SHP77 treated with DMSO at 0.1 percent for 48 hours (cell line): ENCODE results near the gene INPP5D.
"Not testable (repeated sequence)": the region's sequence is repeated elsewhere in the genome, so short reads cannot be mapped to it uniquely, and the experiment has no call there.

ENCODE experiments used
- DNase-seq: peaks from one replicate; lab custom pipeline; 2025; lab: John Stamatoyannopoulos, UW

The INPP5D gene

DNA sequence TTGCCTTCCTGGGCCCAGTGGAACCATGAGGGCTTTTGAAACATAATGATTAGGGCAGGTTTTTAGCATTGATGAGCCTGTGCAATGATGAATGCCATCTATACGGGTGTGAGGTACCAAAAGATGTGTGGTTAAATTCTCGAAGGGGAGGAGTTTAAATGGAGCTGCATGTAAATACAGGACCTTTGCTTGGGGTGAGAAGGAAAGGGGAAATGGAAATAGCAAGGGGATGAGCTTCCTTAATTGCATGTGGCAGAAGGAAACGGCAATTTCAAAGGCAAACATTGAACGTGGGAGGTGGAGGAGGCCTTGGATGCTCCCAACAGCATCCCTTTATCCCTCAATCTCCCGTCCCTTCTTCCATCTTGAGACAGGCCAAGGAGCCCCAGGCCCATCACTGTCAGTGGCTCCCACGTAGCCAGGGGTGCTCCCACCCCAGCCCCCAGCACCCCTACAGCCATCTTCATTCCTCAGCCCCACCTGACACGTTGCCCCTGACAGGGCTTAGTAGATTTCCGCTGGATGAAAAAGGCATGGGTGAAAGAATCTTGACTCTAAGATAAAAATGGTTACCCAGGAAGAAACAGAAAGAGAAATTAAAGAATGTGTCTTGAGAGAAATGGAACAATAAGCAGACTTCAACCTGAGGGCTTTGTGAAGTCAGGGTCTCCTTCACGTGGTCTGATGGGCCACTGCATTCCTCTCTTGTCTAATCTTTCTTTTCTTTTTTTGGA lies 32.5 kb downstream of the INPP5D start:
- DNase-seq = no peak

DNA sequence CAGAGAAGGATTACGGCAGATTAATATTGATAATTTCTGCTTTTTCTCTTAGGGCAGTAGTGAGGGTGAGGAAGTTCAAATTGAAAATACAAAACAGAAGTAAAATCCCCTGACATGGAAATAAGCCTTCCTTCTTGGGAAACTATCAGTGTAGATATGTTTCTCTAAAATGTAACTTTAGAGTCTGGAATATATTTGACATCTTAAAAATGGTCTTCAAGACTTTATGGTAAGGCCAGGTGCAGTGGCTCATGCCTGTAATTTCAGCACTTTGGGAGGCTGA lies 33.0 kb downstream of the INPP5D start:
- DNase-seq = no peak

DNA sequence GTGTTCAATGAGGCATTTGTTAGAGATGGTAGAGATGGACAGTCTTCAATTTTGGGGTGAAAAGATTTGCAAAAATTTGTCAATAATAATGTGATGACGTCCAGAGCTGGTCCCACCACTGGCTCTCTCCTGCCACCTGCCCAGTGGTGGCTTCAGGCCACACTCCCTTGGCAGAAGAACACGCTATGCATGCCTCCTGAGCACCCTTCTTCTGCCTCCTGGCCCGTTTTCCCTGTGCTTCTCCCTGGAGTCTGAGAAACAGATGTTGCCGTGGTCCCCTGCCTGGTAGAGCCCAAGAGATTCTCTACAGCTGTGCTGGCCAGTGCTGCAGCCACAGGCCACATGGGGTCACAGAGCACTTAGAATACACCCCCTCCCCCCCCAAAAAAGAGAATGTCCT lies 33.6 kb downstream of the INPP5D start:
- DNase-seq = no peak

DNA sequence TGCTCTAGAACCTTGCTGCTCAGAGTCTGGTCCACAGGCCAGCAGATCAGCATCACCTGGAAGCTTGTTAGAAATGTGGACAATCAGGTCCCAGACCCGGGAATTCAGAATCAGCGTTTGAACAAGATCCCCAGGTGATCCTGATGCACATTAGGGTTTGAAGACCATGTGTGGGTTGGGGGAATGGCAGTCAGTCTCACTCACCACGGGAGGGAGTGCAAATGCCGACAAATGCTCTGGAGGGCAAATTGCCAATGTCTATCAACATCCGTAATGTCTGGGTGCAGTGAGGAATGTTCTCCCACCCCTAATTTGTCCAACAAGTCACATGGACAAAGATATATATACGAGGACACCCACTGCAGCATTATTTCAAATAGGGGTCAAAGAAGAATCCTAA lies 34.5 kb downstream of the INPP5D start:
- DNase-seq = no peak

DNA sequence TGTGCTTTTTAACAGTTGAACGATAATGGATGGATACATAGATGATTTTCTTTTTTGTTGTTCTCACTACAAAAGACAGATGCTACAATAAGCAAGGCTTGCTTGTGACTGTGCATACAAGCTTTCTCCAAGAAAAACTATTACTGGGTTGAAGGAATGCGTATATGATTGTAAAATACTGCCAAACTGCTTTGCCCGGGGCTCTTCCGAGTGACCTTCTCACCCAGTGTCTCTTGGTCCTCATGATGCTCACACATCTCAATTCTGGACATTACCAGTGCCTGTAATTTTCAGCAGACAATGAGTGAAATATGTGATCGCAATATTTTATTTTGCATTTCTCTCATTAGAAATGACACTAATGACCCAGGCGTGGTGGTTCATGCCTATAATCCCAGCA lies 35.9 kb downstream of the INPP5D start:
- DNase-seq = no peak

DNA sequence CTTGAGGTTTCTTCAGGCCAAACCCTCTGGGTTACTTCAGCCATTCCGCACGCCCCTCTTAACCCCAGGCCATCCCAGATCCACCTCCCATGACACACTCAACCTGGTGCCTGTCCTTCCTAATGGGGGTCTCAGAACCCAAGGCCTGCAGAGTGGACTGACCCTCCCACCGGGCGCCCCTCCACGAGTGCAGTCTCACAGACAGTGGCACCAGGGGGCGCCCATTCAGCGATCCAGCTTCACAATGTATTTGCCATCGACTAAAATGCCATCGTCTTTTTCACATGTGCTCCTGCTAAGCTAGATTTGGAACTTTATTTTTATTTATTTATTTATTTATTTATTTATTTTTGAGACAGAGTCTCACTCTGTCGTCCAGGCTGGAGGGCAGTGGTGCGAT lies 38.5 kb downstream of the INPP5D start:
- no peak for DNase-seq

DNA sequence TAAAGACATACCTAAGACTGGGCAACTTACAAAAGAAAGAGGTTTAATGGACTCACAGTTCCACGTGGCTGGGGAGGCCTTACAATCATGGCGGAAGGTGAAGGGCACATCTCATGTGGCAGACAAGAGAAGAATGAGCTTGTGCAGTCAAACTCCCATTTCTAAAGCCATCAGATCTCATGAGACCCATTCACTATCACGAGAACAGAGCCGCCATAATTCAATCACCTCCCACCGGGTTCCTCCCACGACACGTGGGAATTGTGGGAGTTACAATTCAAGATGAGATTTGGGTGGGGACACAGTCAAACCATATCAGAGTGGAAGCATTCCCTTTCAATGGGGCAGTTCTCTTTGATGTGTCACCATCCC lies 39.7 kb downstream of the INPP5D start:
- DNase-seq = not testable (repeated sequence)

DNA sequence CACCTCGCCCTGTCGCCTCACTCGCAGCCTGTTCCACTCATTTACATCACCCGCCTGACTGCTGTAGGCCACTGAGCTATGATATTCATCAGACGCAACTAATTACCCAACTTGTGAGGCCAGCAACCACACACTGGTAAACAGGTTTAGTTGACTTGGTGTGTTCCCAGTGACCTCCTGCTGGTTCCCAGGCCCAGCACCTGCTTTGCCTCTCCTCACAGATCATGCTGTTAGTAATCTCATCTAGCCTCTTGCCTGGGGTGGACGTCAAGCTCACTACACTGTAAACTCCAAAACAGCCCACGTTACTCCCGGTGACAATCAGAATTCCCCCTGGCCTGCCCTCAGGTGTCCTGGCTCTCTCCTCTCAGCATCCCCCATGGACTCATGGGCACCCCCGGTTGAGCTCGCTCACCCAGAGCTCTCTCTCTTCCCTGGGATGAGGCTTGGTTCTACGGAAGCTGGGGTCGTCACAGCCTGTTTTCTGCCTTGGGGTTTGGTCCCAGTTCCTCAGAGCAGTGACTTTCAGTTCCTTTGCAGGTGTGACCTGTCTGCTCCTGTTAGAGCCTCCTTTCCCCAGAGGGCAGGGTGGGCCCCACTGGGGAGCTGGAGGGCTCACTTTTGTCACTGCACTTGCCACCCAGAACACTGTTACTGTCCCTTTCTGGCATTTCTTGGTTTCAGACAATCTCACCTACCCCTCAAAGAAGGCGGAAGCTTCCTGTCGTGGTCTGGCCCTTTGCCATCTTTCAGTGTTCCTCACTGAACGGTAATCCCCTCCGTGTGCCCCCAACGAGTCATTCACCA lies 40.3 kb downstream of the INPP5D start:
- no peak for DNase-seq

DNA sequence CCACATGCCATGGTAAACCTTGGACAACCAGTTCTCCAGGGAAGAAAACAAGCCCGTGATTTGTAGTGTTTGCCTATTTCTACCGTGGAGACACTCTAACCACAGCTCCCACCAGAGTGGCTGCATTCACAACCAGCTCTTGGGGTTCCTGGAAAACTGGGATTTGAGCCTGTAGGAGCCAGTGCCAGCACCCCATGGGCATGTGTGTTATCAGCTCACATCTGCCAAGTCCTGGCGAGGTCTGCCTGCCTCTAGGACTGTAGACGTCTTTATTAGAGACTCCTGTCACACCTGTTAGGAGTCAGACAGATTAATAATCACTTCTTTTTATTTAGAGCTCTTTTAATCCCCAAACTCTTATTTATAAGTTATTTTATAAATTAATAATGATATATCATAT lies 41.0 kb downstream of the INPP5D start:
- no peak for DNase-seq

DNA sequence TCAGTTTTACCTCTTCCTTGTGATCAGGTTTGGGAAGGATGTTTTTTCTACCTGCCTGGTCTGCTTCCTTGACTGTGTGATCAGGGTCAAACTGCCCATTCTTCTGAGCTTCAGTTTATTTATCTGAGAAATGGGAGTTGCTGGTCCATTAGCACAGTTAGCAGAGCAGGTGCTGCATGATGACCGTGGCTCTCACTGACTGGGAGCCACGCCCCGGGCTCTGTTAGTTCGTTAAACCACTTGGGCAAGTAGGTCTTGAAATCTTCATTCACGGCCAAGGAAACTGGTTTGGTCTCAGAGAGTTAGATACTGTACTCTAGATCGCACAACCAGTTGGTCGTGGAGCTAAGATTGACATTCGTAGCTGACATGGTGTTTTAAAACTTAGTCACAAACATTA lies 41.7 kb downstream of the INPP5D start:
- DNase-seq = no peak

DNA sequence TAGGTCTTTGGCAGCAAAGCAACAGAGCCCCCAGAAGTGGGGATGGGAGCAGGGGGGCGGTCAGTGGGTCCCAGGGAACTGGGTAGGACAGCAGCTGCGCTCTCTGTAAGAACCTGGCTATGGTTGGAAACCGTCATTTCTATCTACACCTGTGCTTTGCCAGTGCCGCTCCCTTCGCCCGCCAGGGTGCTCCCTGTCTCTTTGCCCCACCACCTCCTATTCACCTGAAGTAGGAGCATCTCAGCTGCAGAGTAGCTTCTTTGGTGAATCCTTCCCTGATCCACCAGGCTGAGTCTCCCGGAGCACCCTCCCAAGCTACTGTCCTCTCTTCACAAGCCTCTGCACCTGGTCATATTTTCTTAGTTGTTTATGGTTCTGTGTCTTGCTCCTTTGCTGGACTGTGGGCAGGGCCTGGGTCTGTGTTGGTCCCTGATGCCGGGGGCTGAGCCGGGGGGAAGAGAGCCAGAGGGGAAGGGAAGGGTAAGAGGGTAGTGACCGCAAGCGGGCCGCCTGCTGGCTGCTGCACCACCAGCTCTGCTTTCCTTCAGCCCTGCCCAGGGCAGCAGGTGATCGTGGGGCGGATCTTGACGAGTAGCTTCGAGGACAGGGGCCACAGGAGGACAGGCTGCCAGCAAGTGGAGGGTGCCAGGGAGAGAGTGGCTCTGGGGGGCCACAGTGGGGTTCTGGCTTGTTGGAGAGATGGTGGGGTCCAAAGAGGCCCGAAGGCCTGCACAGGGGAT lies 45.2 kb downstream of the INPP5D start:
- DNase-seq = no peak

DNA sequence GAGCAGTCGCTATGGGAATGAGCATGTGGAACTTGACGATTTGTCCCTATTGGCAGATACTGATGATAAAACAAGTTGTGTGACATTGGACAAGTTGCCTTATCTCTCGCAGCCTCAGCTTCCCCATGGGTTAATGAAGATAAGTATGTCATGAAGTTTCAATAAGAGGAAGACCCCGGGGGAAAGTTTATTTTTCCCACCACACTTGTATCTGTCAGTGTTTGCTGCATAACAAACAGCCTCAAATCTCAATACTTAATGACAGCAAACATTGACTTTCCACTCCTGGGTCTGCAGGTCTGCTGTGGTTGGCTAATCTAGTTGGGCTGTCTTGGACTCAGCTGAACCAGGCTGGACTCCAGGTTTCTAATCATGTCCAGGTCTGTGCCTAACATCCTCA lies 45.8 kb downstream of the INPP5D start:
- no peak for DNase-seq

DNA sequence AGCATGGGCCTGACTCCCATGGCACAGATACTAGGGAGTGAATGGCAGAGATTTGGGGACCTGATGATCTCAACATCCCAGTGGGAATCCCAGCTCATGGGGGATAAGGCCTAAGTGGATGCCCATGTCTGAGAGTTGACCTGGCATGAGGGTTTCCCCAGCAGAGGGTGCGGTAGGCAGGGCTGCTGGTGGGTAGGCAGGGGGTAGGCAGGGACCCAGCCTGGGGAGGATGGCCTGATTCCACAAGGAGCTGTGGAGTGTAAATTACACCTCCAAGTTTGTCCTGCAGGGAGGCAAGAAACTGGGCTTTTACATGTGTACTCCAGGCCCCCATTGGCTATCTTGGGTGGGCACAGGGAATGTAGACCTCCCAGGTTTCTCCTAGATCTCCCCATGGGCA lies 46.9 kb downstream of the INPP5D start:
- DNase-seq = no peak

DNA sequence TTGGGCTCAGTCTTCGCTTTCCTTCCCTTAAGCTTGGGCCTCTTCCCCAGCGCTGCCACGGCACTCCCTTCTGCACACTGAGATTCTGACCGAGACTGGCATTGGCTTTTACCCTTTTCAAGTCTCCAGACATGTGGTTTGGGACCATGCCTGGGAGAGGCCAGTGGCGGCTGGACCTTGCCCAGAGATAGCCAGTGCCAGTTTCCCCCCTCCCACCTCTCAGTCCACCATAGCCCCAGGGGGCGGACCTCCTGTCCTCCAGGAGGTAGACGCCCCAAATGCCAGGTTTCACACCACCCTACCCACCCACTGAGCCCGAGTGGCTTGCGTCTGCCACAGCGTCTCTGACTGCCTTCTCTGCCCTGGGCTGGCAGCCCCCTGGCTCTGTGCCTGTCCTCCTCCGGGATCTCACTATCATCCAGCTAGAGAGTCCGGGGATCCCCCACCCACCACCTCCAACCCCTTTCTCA lies 47.7 kb downstream of the INPP5D start:
- no peak for DNase-seq

DNA sequence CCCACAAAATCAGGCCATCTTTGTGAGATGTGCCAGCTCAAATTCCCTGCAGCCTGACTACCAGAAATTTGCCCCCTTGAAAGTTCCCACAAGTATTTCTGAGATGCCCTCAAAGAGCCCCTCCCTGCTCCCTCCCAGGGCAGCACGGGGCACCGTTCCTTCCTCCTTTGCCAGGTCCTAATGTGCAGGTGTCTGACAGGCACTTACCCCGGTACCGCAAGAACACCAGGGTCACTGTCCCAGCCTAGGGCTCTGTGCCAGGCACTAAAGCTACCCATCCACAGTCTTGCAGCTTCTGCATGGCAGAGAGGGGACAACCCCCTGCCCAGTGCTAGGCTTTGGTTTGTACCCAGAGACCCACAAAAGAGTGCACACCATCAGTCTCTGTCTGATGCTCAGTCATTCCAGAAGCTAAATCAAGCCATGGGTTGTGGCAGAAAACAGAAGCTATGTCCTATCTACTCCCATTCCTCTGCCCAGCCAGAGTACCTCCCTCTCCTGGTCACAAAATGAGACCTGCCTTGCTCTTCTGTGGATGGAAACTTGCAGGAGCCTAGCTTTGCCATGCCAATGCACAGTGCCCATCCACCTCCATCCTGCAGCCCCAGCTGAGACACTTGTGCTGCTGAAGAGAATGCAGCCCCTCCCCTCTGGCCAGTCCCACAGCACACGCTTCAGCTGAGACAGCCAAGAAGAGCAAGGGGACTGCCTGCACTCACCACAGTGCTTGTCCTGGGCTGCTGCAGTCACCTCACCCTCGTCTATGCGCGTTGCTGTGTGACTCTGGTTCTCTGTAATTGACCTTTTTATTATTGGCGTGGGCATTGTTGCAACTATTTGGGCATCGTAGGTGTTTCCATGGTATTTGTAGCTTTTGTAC lies 48.7 kb downstream of the INPP5D start:
- DNase-seq = no peak

DNA sequence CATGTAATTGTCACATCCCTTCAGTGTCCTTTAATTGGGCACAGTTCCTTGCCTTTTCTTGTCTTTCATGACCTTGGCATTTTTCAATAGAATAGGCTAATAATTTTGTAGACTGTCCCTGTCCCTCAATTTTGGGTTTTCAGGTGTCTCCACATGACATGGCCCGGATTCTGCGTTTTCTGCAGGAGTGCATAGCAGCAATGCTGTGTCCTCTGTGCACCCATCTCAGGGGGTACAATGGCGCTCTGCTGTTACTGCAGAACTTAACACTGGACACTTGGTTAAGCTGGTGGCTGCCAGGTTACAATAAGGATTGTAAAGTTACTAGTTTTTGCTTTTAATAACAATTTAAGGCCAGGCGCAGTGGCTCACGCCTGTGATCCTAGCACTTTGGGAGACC lies 51.3 kb downstream of the INPP5D start:
- no peak for DNase-seq

DNA sequence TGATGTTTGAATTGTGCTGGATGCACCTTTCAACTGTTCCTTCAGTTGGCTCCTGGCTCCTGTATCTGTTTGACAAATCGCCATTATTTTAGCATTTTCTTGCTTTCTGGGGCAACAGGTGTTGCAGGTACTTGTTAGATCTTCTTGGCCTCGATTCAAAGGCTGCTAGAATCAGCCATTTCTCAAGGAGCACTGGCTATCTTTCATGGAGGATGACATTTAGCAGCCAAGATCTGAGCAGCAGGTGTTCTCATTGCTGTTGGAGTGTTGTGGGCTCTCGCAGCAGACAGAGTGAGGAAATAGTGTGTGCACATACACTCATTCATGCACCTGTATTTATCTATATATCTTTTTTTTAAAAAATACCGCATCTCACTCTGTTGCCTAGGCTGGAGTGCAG lies 52.2 kb downstream of the INPP5D start:
- DNase-seq = no peak

DNA sequence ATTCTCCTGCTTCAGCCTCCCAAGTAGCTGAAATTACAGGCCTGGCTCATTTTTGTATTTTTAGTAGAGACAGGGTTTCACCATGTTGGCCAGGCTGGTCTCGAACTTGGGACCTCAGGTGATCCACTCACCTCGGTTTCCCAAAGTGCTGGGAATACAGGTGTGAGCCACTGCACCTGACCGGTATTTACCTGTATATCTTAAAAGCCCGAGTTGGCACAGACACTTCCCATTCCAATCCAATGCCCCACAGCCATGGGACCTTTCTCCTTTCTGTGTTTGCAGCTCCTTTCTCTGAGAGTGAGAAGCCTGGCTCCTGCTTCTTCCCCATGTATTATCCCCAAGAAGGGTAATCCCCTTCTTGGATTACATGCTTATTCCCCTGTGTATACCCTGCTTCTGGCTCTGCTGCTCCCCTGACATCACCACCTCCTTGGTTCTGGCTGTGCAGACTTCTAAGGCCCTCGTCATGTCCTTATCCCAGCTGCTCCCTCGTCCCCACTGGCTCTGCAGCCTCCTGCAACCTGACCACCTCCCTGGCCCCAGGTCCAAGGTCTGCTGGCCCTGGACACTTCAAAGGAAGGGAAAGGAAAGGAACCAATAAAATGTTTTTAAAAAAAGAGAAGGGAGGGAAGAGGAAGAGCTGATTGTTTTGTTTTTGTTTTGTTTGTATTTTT lies 52.8 kb downstream of the INPP5D start:
- DNase-seq = no peak

DNA sequence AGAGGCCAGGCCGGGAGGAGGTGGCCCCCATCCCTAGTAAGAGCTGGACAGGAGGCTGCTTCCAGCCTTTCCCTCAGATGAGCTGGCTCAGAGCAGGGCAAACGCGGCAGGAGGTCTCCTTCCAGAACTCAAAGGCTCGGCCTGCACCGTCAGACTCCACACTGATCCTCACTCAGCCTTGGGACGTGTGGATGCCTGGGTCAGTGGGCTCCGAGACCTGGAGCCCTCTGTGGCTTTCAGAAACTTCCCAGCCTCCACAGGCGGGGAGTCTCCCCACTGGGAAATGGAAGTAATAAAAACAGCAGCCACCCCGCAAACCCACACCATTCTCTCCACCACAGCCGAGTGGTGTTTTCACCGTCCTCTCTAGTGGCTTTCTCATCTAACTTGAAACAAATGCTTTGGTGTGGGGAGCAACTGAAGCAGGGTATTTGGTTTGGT lies 54.3 kb downstream of the INPP5D start:
- DNase-seq = no peak

DNA sequence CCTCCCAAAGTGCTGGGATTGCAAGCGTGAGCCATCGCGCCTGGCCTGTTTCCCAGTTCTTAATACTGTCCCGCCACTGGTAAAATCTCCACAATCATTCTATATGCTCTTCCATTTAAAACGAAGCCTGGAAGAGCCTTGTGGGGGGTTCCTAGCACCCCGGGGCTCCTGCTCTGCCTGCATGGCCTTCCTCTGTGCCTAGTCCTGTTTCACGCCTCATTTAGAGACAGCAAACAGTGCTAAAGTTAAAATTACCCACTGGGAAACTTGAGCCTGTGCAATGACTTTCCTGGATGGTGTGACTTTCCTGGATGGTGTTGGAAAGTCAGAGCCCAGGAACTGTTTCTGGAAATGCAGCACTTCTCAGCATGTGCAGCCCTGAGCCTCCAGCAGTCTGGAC lies 55.0 kb downstream of the INPP5D start:
- DNase-seq = no peak

DNA sequence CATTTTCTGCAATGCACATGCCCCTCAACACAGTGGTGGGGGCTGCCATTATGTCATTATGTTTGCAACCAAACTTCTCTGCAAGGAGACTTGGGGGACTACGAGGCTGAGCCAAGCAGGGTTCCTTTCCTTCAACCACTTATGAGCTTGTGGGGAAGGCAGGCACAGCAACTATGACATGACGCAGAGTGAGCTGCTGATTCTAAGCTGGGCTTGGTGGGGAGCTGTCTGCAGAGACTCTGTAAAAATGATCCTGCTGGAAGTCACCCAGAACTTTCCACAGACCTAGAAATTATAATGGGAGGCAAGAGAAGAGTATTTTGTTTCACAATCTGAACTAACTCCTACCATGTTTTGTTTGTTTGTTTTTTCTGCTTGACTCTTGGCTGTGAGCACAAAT lies 55.6 kb downstream of the INPP5D start:
- no peak for DNase-seq

DNA sequence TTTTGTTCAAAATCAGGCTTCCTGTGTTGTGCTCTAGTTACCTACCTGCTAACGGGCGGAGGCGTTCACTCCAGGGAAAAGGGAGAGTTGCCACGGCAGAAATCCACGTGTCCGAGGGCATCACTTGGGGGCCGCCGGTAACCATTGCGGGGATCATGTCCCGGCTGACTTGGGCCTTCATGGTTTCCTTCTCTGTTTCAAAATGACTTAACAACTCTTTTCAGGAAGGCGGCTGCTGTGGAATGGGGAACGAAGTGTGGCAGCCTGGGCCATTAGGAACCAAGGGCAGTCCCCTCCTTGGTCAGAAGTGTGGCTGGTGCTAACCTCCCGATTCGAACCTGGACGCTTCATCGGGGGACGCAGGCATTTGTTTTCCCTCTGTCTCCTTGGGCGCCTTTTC lies 56.8 kb downstream of the INPP5D start:
- DNase-seq = no peak
